Measurements from ENCODE around the gene ZIC5.
A peak's percentile ranks its signal among the peaks of the same experiment; 100 is the strongest.

ZIC5 gene

GRCh38 chr13:99971576-99972189 is at the start of gene ZIC5:
Gene ZIC5, minus strand, starts transcription at chr13:99971767. Its CDS starts 164 bp downstream, at chr13:99971603.
- DNase-seq = no peak

DNA sequence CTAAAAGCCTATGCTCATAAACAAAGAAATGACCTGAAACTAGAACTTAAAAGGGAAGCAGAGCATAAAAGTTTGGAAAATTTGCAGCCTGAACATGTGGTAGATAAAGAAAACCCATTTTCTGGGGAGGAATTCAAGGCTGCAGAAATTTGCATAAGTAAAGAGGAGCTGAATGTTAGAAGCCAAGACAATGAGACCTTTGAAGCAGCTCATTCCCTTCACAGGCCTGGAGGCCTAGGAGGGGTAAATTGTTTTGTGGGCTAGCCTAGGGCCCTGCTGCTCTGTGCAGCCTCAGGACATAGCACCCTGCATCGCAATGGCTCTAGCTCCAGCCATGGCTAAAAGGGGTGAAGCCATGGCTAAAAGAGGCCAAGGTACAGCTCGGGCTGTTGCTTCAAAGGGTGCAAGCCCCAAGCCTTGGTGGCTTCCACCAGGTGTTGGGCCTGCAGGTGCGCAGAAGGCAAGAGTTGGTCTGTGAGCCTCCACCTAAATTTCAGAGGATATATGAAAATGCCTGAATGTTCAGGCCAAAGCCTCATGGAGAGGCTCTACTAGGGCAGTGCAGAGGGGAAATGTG is 48.3 kb upstream of the ZIC5 start:
- DNase-seq = no peak

DNA sequence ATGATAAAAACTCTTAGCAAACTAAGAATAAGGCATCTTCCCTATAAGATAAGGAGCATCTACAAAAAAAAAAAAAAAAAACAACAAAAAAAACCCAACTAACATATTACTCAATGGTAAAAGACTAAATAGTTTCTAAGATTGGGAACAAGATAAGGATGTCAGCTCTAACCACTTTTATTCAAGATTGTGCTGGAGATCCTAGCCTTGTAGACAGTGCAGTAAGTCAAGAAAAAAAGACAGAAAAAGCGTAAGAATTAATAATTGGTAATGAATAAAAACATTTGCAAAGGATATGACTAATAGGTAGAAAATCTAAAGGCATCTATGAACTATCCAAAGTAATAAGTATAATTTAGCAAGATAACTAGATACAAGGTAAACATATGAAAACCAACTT is 43.1 kb upstream of the ZIC5 start:
- no peak for DNase-seq

DNA sequence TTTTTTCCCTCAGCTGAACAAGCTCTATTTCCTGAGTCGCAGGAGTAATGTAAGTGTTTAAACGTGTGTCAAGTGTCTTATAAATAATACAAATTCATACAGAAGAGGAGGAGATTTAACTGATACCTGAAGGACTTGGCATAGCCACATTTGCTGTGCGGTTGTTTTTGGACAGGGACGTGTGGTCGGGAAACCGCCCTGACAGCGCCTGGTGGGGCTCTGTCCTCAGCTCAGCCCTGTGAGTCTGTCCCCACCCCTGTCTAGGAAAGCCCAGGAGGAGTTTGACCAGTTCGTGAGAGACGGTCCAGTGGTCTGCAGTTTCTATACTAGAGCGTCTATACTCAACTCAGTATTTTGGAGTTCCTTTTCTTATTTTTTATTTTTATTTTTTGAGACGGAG is 26.7 kb upstream of the ZIC5 start:
- no peak for DNase-seq

- DNase-seq = no peak
Measured at GRCh38 chr13:99997702-99998214, 26.2 kb upstream of the ZIC5 start.

DNA sequence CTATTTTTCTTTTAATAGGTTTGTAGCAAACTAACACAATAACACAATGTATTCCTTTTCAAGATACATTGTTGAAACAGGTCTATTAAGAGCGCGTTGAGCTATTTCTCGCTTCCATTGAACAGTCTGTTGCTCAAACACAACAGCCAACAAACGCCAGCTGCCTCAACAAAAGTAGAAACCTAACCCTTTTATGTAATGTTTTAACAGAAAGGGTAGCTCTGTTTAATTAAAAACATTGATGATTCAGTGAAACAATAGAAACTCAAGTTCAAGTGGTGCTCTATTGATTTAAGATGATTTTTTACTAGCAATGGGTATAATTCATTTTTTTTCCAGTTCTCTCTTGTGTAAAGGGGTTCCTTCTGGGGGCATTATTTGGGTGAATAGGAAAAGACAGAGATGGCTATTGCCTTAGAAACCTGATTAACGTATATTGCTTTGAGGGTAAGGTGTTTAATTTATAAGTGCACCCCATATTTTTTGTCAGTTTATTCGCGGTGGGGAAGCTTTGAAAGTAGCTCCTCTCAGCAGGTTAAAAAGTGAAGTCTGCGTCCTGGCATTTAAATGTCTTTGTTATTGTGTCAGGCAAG is 24.9 kb upstream of the ZIC5 start:
- no peak for DNase-seq

GRCh38 chr13:99995589-99996380 is 24.2 kb upstream of the ZIC5 start:
- no peak for DNase-seq

GRCh38 chr13:99995104-99995588 is 23.6 kb upstream of the ZIC5 start:
- no peak for DNase-seq

GRCh38 chr13:99994638-99995020 is 23.1 kb upstream of the ZIC5 start:
- DNase-seq = no peak

DNA sequence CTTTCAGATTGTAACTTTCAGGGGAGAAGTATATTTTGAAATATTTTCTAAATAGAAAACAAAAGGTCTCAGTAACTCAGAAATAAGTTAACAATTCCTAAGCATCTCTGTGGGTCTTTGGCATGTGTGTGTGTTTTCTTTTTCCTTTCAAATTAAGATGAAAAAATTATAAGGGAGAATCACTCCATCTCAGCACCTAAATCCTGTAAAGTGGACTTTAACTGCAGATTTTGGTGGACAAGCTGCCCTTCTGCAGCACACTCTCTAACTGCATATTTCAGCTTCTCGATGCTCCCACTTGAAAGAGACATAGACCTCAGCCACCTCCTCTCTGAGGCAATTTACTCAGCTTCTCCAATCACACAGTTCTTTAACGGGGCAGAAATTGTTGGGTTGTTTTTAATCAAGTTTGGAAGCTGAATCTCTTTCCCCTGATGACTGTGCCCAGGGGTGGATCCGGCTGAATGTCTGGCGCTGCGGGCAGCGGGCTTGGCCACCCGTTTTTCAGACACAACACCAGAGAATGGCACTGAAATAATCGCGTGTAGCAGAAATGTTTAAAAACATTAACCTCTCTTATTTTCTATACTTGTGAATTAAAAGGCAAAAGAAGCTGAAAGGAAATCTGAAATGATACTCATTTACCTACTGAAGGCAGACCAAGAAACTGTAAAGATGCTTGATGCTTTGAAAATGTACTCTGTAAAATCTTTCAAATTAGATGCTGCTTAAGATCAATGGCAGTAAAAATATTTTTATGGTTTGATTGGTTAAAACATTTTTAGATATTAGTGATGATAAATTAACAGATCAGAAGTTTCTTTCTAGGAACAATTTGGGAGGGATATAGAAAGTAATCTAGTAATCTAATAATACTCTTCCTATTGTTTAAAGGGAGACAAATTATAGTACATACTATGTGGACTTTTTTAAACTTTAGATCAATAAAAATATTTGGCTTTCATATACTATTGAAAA is 22.4 kb upstream of the ZIC5 start:
- no peak for DNase-seq

DNA sequence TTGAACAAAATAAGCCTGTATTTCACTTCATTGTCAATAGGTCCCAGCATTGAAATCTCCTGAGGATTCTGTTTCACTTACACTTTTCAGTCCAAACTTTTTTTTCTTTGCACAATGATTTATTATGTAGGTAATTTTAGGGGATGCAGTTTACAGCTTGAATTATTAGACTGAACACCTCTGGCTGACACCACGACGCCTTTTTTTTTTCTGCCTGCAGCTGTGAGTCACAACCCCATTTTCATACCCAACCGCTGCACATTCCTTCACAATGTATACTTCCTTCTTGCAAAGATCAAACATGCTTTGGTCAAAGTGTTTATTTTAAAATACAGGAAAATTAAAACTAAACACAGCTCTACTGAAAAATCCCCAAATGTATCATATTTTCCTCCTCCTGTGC is 21.4 kb upstream of the ZIC5 start:
- DNase-seq = peak in 1 of 2 experiments; percentile 19

DNA sequence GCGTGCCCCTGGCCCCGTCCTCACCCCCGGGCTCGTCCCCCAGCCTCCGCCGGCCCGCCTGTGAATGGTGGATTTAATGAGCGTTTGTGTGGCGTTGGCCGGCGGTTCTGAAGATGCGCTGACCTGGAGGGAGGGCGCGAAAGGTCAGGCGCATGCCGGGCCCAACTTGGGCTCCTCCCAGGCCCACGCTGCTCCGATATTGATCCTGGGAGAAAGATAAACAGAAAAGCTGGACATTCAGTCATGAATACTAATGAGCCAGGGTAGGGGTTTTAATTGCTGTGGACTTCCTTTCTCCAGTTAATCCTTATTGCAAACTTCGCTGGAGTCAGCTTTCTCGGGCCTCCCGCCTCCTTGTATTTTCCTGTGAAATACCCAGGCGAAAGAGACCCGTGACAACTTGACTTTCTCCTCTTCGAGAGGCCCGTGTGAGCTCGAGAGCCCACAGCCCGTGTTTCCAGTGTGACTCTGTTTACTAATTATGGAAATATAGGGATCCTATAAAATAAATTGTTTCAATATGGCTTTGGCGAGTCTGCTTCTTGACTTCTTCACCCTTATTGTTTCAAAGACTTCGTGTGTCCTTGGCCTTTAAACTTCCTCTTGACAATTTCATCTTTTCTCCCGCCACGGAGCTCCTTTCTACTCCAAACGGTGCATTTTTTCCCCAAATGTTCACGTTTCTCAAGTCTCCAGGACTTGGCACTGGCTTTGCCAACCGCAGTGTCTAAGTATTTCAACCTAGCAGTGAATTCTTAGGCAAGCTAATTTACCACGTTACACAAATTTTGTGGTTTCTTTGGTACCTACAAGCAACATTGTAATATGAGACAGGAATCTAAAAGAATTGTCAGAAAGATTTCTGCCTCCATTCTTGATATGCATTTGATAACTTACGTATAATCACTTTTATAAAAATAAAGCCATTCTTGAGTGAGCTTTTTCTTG is 20.5 kb upstream of the ZIC5 start:
- no peak for DNase-seq

- no peak for DNase-seq
Measured at GRCh38 chr13:99991013-99991827, 19.7 kb upstream of the ZIC5 start.

DNA sequence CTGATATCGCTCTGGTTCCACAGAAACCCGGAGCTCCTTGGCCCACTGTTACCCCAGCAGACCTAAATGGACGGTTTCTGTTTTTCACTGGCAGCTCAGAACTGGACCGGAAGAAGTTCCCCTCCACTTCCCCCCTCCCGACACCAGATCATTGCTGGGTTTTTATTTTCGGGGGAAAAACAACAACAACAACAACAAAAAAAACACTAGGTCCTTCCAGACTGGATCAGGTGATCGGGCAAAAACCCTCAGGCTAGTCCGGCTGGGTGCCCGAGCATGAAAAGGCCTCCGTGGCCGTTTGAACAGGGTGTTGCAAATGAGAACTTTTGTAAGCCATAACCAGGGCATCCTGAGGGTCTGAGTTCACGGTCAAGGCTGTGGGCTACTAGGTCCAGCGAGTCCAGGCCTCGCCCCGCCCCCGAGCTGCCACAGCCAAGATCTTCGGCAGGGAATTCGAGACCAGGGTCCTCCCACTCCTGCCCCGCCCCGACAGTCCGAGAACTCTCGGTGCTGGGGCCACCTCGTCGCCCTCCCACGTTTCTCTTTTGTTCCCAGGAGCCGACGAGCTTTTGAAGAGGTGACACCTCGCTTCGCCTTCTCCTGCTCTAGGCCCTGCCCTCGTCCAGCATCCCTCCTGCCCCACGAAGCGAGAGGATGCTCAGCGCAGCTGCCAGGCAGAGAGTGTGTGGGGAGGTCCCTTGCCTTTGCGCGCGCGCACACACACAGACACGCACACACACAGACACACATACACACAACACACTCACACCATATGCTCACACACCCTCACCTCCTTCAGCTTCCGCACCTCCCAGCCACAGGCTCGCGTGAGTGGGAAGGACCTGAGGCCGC is 18.8 kb upstream of the ZIC5 start:
- DNase-seq = no peak

DNA sequence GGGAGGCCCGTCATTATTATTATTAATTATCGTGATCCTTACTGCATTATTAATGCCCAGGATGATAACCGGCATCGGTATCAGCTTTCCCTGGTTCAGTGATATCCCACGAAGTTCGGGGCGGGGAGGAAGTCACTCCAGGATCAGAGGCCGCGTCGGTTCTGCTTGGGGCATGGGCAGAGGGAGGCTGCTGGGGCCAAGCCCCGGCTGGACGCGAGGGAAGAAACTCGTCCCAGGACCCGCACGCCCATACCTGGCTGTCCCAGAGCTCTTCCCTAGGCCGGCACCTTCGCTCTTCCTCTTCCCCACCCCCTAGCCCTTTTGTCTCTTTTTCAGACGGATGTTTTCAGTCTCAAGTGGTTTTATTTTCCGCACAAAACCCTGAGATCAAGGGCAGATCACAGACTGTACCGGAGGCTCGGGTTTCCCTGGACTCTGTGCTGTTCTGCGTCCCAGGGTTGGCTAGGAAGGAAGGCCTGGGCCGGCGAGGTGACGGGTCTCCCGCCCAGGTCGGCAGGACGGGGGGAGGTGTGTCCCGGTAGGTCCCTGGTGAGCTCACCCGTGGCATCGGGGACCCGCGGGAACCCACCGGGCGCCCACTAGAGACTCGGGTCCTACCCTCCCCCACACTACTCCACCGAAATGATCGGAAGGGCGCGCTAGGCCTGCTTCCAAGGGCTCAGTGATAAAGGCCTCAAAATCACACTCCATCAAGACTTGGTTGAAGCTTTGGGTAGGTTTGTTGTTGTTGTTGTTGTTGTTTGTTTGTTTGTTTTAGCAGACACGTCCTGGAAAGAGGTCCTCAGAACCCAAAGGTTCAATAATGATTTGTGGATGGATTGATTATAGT is 17.9 kb upstream of the ZIC5 start:
- no peak for DNase-seq

DNA sequence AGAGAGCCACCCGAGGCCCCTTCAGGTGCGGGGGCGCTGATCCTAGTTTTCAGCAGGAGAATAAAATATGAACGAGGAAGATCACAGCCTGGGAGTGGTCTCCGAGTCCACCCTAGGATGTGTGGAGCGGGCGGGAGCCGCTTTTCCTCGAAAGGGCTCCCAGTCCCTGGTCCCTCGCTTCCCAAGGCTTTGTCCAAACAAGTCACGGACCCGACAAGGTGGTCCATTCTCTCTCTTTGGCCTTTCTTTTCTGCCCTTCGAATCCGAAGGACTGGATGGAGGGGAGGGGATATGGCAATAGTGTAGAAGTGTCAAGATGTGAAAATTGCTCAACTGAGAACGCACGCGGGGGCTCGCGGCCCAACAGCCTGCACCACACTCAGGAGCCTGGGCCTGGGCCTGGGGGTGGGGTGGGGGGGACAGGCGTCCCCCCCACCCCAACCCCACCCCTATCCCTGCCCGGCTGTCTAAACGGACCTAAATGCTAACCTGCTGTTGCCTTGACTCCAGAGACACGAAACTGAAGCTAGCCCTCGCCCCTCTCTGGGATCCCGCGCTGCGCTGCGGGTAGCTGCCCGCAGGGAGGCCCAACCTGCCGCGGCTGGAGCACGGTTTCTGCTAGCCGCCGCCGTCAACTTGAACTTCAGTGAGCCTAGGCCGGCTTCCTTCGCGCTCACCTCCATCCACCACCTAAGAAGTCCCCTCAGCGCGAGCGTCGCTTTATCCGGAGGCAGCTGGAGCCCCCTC is 17.1 kb upstream of the ZIC5 start:
- DNase-seq = no peak
